ENCODE data around the gene SYCP3. TPM values are rescaled to one million over a fixed set of nuclear protein-coding genes. Genes with fewer than 3 reads are reported as not detected.

SYCP3 gene
- total and polyA plus RNA-seq, 4 donors, result 0.20 to 2.4 (median 1.2) TPM

DNA sequence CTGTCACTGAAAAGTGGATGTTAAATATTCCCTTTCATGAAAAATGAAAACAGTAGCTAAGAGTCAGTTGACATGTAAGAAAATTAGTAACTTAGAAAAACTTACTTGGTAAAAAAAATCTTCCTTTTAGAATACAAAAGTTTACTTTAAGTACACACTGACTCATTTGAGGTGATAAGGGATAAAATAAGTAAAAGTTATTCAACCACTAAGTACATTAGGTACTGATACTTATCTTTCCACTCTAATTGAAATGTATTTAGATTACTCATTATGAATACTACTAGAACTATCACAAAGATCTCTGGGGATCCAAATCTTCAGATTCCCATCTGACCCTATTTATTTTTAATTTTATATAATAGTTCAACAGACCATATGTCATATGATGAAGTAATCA is 12.2 kb downstream of the SYCP3 start:
- Histone ChIP-seq H3K27ac (ENCODE audit: low read depth, low read length) (no peak overlapping the region), H3K4me1 (ENCODE audit: control insufficient read depth, insufficient read depth, low read length) (no peaks in the 10 kb centered on the region), H3K9me3 (ENCODE audit: control insufficient read depth, insufficient read depth, low read length) (no peaks in the 10 kb centered on the region), H3K36me3 (ENCODE audit: control insufficient read depth, insufficient read depth, low read length) (peaks cover 12% of the 10 kb centered on the region), H3K4me3 (ENCODE audit: low read depth, low read length) (no peak overlapping the region), H3K27me3 (ENCODE audit: control insufficient read depth, insufficient read depth, low read length) (no peaks in the 10 kb centered on the region)
- DNase-seq (ENCODE audit: low read depth in 4 of 6, low spot score in 6 of 6), result no peak

- 100% methylated on average over 1 of the region's 4 CpGs for WGBS (ENCODE audit: insufficient coverage)
- no peak for DNase-seq (ENCODE audit: low read depth in 4 of 6, low spot score in 6 of 6)
- no peak overlapping the region for H3K4me3 ChIP-seq (ENCODE audit: low read depth, low read length)
- H3K4me1 ChIP-seq (ENCODE audit: control insufficient read depth, insufficient read depth, low read length), result no peaks in the 10 kb centered on the region
- H3K27me3 ChIP-seq (ENCODE audit: control insufficient read depth, insufficient read depth, low read length), result no peaks in the 10 kb centered on the region
- H3K27ac ChIP-seq (ENCODE audit: low read depth, low read length), result no peak overlapping the region
- no peaks in the 10 kb centered on the region for H3K9me3 ChIP-seq (ENCODE audit: control insufficient read depth, insufficient read depth, low read length)
- peaks cover 13% of the 10 kb centered on the region for H3K36me3 ChIP-seq (ENCODE audit: control insufficient read depth, insufficient read depth, low read length)
These were observed 16.9 kb downstream of the SYCP3 start for GRCh38 chr12:101722392-101722791.

DNA sequence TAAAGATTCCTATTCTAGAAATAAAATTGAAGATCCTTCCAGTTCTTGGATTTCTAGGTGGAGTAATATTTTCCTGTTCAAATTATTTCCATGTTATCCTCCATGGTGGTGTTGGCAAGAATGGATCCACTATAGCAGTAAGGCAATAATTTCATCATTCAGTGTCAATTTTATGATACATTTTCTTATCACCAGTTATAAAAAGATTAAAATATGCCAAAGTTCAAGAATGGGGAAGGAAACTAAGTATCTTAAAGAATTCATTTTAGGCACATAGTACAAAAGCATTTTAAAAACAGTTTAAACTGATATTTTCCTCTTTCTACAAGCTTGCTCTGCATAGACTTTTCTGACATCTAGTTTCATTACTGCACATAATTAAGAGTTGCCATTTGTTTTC is 19.1 kb downstream of the SYCP3 start:
- Histone ChIP-seq H3K27ac (ENCODE audit: low read depth, low read length) (no peak overlapping the region), H3K36me3 (ENCODE audit: control insufficient read depth, insufficient read depth, low read length) (peaks cover 13% of the 10 kb centered on the region), H3K4me3 (ENCODE audit: low read depth, low read length) (no peak overlapping the region), H3K27me3 (ENCODE audit: control insufficient read depth, insufficient read depth, low read length) (no peaks in the 10 kb centered on the region), H3K4me1 (ENCODE audit: control insufficient read depth, insufficient read depth, low read length) (no peaks in the 10 kb centered on the region), H3K9me3 (ENCODE audit: control insufficient read depth, insufficient read depth, low read length) (no peaks in the 10 kb centered on the region)
- no peak for DNase-seq (ENCODE audit: low read depth in 4 of 6, low spot score in 6 of 6)

DNA sequence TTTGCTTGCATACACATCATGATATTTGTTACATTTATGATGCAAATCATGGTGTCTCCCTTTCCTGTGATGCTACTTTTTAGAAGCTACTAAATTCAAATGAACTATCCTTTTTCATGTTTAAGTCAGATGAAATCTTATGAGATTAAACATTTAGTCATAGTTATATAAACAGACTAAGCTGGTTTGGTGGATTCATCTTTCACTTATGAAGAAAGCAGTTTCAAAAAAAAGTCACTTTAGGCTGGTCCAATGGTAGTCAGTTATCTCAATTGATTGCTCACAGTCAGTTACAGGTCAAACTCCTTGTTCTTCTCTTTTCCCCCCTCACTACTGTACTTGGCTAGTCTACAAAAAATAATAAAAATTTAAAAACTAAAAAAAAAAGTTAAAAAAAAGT is 19.7 kb downstream of the SYCP3 start:
- no peaks in the 10 kb centered on the region for H3K9me3 ChIP-seq (ENCODE audit: control insufficient read depth, insufficient read depth, low read length)
- H3K36me3 ChIP-seq (ENCODE audit: control insufficient read depth, insufficient read depth, low read length), result peaks cover 13% of the 10 kb centered on the region
- no peak overlapping the region for H3K27ac ChIP-seq (ENCODE audit: low read depth, low read length)
- no peaks in the 10 kb centered on the region for H3K4me1 ChIP-seq (ENCODE audit: control insufficient read depth, insufficient read depth, low read length)
- H3K4me3 ChIP-seq (ENCODE audit: low read depth, low read length), result no peak overlapping the region
- no peaks in the 10 kb centered on the region for H3K27me3 ChIP-seq (ENCODE audit: control insufficient read depth, insufficient read depth, low read length)
- DNase-seq (ENCODE audit: low read depth in 4 of 6, low spot score in 6 of 6), result no peak

- Histone ChIP-seq H3K27me3 (ENCODE audit: control insufficient read depth, insufficient read depth, low read length) (no peaks in the 10 kb centered on the region), H3K4me1 (ENCODE audit: control insufficient read depth, insufficient read depth, low read length) (no peaks in the 10 kb centered on the region), H3K27ac (ENCODE audit: low read depth, low read length) (no peak overlapping the region), H3K36me3 (ENCODE audit: control insufficient read depth, insufficient read depth, low read length) (no peaks in the 10 kb centered on the region), H3K9me3 (ENCODE audit: control insufficient read depth, insufficient read depth, low read length) (no peaks in the 10 kb centered on the region), H3K4me3 (ENCODE audit: low read depth, low read length) (no peak overlapping the region)
- no peak for DNase-seq (ENCODE audit: low read depth in 4 of 6, low spot score in 6 of 6)
- no CpG with 5 or more reads among the region's 3 CpGs for WGBS (ENCODE audit: insufficient coverage)
These were observed 24.3 kb downstream of the SYCP3 start for GRCh38 chr12:101714877-101715444.

- Histone ChIP-seq H3K27me3 (ENCODE audit: control insufficient read depth, insufficient read depth, low read length) (no peaks in the 10 kb centered on the region), H3K27ac (ENCODE audit: low read depth, low read length) (peak overlapping the region; percentile 74)
- WGBS (ENCODE audit: insufficient coverage), result no CpG with 5 or more reads among the region's 2 CpGs
These were observed 25.3 kb downstream of the SYCP3 start for GRCh38 chr12:101713930-101714329.

DNA sequence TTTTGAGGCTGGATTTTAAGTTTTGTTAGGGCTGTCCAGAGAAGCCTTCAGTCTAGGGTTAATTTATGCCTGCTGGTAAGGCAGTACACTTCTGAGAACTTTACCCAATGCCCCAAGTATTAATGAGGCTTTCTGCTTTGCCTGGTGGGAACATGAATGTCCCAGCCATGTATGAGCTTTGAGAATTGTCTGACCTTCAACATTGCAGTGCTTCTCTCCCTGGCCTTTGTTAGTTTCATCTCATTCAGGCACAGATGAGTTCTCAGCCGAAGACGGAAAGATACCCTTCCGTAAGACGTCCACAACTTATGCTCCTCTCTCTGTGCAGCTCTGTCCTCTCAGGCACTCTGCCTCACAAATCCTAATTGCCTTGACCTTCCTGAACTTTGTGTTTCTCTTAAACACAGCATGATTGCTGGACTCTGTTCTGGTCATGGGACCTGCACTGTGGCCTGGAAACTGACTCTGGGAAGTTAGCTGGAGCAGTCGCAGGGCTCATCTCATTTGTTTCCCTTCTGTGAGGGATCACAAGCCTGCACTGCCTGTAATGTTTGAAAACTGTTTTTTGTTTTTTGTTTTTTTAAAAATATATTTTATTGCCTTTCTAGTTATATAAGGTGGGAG is 26.1 kb downstream of the SYCP3 start:
- Histone ChIP-seq H3K9me3 (ENCODE audit: control insufficient read depth, insufficient read depth, low read length) (no peaks in the 10 kb centered on the region), H3K27me3 (ENCODE audit: control insufficient read depth, insufficient read depth, low read length) (no peaks in the 10 kb centered on the region), H3K4me1 (ENCODE audit: control insufficient read depth, insufficient read depth, low read length) (no peaks in the 10 kb centered on the region), H3K36me3 (ENCODE audit: control insufficient read depth, insufficient read depth, low read length) (no peaks in the 10 kb centered on the region), H3K27ac (ENCODE audit: low read depth, low read length) (peak overlapping the region; percentile 74), H3K4me3 (ENCODE audit: low read depth, low read length) (peak overlapping the region; percentile 3)
- 28% methylated on average over 4 of the region's 5 CpGs for WGBS (ENCODE audit: insufficient coverage)
- DNase-seq (ENCODE audit: low read depth in 4 of 6, low spot score in 6 of 6), result peak in 1 of 6 donors; percentile 66

More at GRCh38 chr12:101713930-101714329, 25.3 kb downstream of the SYCP3 start:
- DNase-seq (ENCODE audit: low read depth in 4 of 6, low spot score in 6 of 6), result no peak
- no peak overlapping the region for H3K4me3 ChIP-seq (ENCODE audit: low read depth, low read length)
- no peaks in the 10 kb centered on the region for H3K36me3 ChIP-seq (ENCODE audit: control insufficient read depth, insufficient read depth, low read length)
- H3K4me1 ChIP-seq (ENCODE audit: control insufficient read depth, insufficient read depth, low read length), result no peaks in the 10 kb centered on the region
- no peaks in the 10 kb centered on the region for H3K9me3 ChIP-seq (ENCODE audit: control insufficient read depth, insufficient read depth, low read length)

DNA sequence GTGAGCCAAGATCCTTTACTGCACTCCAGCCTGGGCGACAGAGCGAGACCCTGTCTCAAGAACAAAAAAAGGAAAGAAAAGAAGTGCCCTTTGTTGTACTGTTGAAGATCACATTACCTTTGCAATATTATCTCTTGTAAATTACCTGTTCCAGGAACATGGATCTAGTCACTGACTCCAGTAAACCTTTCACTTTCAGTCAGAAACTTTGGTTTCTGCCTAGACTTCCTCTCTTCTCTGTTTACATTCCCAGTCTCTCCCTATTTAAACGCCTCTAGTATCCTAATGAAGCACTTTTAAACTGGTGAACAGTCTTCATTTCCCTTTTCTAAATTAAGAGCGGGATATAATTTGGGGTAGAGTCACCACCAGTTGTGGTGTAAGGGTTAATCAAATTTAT is 29.0 kb downstream of the SYCP3 start:
- Histone ChIP-seq H3K4me1 (ENCODE audit: control insufficient read depth, insufficient read depth, low read length) (no peaks in the 10 kb centered on the region), H3K27ac (ENCODE audit: low read depth, low read length) (no peak overlapping the region)
- no peak for DNase-seq (ENCODE audit: low read depth in 4 of 6, low spot score in 6 of 6)

GRCh38 chr12:101707131-101707782 is 32.0 kb downstream of the SYCP3 start:
- Histone ChIP-seq H3K4me1 (ENCODE audit: control insufficient read depth, insufficient read depth, low read length) (no peaks in the 10 kb centered on the region), H3K27me3 (ENCODE audit: control insufficient read depth, insufficient read depth, low read length) (no peaks in the 10 kb centered on the region)
- no peak for DNase-seq (ENCODE audit: low read depth in 4 of 6, low spot score in 6 of 6)

More for the DNA sequence above, 29.0 kb downstream of the SYCP3 start:
- Histone ChIP-seq H3K27me3 (ENCODE audit: control insufficient read depth, insufficient read depth, low read length) (no peaks in the 10 kb centered on the region), H3K36me3 (ENCODE audit: control insufficient read depth, insufficient read depth, low read length) (no peaks in the 10 kb centered on the region), H3K9me3 (ENCODE audit: control insufficient read depth, insufficient read depth, low read length) (no peaks in the 10 kb centered on the region), H3K4me3 (ENCODE audit: low read depth, low read length) (no peak overlapping the region)
- WGBS (ENCODE audit: insufficient coverage), result no CpG with 5 or more reads among the region's 4 CpGs

GRCh38 chr12:101706403-101706802 is 32.9 kb downstream of the SYCP3 start:
- no peaks in the 10 kb centered on the region for H3K27me3 ChIP-seq (ENCODE audit: control insufficient read depth, insufficient read depth, low read length)
- no peaks in the 10 kb centered on the region for H3K4me1 ChIP-seq (ENCODE audit: control insufficient read depth, insufficient read depth, low read length)
- H3K9me3 ChIP-seq (ENCODE audit: control insufficient read depth, insufficient read depth, low read length), result no peaks in the 10 kb centered on the region
- no CpG with 5 or more reads among the region's 1 CpG for WGBS (ENCODE audit: insufficient coverage)
- no peak overlapping the region for H3K27ac ChIP-seq (ENCODE audit: low read depth, low read length)
- no peaks in the 10 kb centered on the region for H3K36me3 ChIP-seq (ENCODE audit: control insufficient read depth, insufficient read depth, low read length)
- DNase-seq (ENCODE audit: low read depth in 4 of 6, low spot score in 6 of 6), result no peak
- no peak overlapping the region for H3K4me3 ChIP-seq (ENCODE audit: low read depth, low read length)

More at GRCh38 chr12:101707131-101707782, 32.0 kb downstream of the SYCP3 start:
- Histone ChIP-seq H3K4me3 (ENCODE audit: low read depth, low read length) (no peak overlapping the region), H3K27ac (ENCODE audit: low read depth, low read length) (no peak overlapping the region), H3K9me3 (ENCODE audit: control insufficient read depth, insufficient read depth, low read length) (no peaks in the 10 kb centered on the region), H3K36me3 (ENCODE audit: control insufficient read depth, insufficient read depth, low read length) (no peaks in the 10 kb centered on the region)
